Hepatocyte (in vitro differentiated cells): ENCODE measurements around the gene RGP1.

Experiments
- CTCF ChIP-seq: fragments of 200-600 bp; sonication (generic); IDR thresholded peaks from 2 replicates; pipeline ENCODE4 v1.5.1; 2016; ENCODE audit warnings: antibody characterized with exemption, mild to moderate bottlenecking; ENCODE audit not compliant: poor library complexity
- EZH2 ChIP-seq: fragments of 200-600 bp; sonication (generic); IDR thresholded peaks from 2 replicates; pipeline ENCODE4 v1.6.1; 2016; ENCODE audit warnings: antibody characterized with exemption, mild to moderate bottlenecking, borderline replicate concordance
- EZH2phosphoT487 ChIP-seq: fragments of 200-600 bp; sonication (generic); IDR thresholded peaks from one replicate; pipeline ENCODE4 v1.6.1; 2018; ENCODE audit warnings: antibody characterized with exemption, mild to moderate bottlenecking, low read depth, moderate library complexity; ENCODE audit not compliant: unreplicated experiment, severe bottlenecking

- TF ChIP-seq EZH2phosphoT487 (no peak), CTCF (no peak), EZH2 (no peak)
These were observed 26.9 kb downstream of the RGP1 start for GRCh38 chr9:35776018-35776417.
